ENCODE results near the gene RNASE13.
"Not testable (repeated sequence)": the region's sequence is repeated elsewhere in the genome, so short reads cannot be mapped to it uniquely, and the experiment has no call there.

Gene RNASE13

DNA sequence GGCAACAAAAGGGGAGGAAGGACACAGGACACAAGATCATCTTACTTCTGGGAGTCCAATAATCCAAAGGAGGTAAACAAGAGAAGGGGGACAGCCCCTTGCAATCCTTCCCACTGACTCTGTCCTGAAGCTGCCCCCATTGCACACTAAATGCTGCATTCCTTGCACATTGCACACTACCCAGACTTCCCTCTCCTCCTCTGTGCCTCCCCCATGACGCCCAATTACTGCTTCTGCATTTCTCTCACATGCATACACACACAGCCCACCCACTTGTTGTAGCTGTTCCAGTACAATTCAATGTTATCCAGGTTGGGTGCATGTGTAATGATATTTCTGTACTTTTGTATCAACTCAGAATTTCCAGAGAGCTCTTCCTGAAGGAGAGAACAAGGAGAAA, 15.2 kb downstream of the RNASE13 start:
- no peak for DNase-seq

DNA sequence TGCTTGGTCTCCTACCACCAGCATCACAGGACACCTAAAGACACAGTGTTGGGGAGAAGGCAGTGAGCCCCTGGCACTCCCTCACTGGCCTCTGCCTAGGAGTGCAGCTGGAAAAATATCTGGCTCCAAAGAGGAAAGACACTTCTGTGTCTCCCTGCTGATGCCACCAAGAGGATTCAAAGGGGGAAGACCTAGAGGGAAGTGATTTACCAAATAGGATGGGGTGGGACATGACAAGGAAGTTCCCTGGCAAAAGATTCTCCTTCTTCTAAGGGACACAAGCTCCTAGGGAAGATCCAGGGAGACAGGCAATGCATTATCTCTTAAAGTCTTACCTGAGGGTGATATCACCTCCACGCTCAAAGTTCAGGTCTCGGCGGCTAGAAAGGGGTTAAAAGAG, 15.8 kb downstream of the RNASE13 start:
- DNase-seq, result no peak

GRCh38 chr14:21018286-21018685, 16.3 kb downstream of the RNASE13 start:
- DNase-seq, result no peak

DNA sequence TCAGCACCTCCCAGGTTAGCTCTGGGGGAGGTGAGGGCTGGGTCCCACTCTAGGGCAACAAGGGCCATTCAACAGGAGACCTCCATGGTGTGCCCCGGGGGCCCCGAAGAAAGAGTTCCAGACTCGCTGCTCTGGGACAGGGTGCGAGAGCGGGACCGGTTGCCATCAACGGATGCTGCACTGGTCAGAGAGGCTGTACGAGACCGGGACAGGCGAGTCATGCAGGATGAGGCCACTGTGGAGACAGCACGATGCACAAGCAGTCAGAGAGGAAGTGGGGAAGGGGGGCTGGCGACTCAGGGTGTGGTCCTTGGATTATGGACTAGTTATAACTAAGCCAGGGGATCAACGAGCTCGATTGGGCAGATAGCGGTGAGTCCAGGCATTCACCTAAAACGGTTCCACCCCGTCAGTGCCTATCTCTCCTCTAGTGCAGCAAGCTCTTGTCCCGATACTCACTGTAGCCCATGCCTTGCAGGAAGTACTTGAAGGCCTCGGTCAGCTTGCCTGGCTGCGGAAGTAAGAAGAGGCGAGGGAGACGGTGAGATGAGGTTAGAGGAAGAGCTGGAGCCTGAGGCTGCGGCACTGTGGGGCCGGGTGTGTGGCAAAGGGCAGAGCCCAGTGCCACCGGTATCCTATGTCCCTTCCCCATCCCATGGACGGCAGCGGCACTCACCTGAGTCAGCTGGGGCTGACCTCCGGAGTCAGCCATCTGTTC, 16.9 kb downstream of the RNASE13 start:
- DNase-seq, result no peak

- no peak for DNase-seq
Measured at GRCh38 chr14:21016413-21017190, 18.0 kb downstream of the RNASE13 start.

DNA sequence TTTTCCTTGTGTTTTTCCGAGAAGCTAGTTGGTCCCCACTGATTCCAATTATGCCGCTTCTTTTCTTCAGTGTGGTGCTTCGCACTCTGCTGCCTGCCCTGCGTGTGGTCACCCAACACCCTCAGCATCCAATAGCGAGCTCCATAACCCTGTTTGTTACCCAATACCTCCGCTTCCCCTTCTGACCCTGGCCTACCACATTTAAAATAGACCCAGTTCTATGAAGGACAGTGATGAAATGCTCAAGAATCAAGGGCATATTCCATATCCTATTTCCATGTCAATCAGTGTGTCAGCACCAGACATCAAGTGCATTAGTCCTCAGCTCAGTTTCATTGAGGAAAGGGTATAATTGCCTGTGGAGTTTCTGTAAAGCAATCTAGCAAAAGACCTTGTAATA, 19.3 kb downstream of the RNASE13 start:
- DNase-seq, result no peak

DNA sequence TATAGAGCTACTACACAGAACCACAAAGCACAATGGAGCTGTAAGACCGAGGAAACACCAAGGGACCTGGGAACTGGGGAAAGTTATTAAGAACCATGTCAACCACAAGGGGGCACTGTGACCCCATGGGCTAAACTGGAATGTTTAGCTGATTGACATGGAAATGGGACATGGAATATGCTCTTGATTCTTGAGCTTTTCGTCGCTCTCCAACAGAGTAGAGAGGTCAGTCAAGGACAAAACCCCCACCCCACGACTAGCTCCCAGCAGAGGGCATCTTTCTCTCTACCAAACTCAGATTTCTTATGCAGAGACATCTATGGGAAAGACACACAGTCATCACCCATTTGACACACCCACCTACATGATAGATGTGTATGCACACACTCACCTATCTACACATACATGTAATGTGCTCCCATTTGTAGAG, 19.8 kb downstream of the RNASE13 start:
- DNase-seq, result peak; percentile 41 to 73 (median 62)

GRCh38 chr14:21011136-21011535, 23.5 kb downstream of the RNASE13 start:
- DNase-seq, result no peak

DNA sequence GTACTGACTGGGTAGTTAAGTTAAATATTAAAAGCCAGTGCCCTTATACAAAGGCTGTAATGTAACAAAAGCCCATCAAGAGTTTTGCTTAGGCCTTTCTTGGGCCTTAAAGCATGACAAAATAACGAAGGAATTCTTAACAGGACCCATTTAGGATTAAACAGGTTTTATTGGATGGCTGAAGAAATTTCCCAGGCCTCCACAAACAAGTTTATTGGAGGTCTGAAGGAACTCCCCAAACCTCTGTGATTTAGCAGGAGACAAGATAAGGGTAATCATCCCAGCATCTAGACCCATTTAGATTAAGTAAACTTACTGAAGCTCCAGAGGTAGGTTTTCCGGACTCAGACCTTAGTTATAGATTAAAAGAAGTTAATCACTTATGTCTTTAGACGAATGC, 24.9 kb downstream of the RNASE13 start:
- DNase-seq, result not testable (repeated sequence)

- DNase-seq, result no peak
Measured at GRCh38 chr14:21003788-21004346, 30.7 kb downstream of the RNASE13 start.

- no peak for DNase-seq
Measured at GRCh38 chr14:21001218-21001617, 33.4 kb downstream of the RNASE13 start.

DNA sequence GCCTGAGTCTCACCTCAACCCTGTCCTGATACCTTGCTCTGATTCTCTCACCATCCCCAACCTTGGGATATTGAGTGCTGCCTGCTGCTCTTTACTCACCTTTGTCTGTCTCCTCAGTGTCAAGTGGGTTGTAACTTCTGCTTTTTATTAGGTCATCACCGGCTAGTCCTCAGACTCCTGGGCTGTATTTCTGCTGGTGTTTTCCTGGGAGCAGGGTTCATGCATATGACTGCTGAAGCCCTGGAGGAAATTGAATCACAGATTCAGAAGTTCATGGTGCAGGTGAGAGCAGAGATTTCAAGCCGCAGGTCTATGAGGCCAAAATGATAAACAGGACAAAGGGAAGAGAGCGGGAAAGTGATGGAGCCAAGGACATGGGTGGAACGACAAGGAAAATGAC, 35.0 kb downstream of the RNASE13 start:
- DNase-seq, result no peak

DNA sequence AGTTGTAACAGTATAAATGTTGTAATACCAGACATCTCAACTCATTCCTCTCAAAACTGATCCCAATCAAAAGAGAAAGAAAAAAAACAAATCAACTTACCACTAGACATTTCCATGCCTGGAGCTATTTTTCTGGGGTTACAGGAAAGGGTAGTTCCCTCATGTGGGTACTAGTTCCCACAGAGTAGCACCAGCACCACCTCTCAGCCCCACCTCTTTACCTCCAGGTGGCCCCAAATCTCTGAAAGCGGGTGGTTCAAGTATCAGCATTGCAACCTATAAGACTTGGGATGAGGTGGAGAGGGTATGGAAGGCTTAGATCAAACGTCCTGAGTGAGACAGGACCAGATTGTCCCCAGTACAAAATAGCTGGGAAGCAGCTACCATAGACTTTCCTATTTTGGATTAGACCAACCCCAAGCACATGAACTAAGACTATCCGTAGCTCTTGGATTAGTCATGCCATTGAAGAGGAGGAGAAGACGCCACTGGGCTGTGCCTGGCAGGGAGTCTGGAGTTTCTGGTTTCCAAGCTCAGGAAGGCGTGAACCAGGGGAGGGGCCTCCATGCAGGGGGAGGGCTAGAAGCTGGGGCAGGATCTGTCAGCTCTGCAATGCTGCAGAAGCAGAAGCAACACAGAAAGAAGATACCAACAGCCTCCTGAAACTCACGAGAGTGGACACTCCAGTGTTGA, 35.8 kb downstream of the RNASE13 start, which contains the start of gene SLC39A2:
Gene SLC39A2, plus strand, starts transcription at position 620 of the 693 bp plus-strand sequence. CDS start 154 bp downstream, outside the sequence.
- no peak for DNase-seq

- DNase-seq, result no peak
Measured at GRCh38 chr14:20998139-20998538, 36.5 kb downstream of the RNASE13 start.

GRCh38 chr14:20997564-20997963, 37.0 kb downstream of the RNASE13 start:
- DNase-seq, result no peak

DNA sequence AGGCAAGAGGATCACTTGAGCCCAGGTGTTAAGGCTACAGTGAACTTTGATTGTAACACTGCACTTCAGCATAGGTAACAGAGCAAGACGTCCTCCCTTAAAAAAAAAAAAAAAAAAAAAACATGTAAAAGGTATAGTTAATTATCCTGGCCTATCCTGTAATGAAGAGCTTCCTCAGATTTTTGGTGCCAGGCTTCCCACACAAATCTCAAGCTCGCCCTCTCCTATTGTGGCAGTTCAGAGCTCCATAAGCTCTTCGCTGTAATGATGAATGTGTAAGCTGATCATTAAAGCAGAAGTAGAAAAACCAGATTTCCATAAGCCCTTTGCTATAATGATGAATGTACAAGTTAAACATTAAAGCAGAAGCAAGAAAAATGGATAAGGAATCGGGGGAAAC, 37.5 kb downstream of the RNASE13 start:
- no peak for DNase-seq

GRCh38 chr14:20996521-20996920, 38.1 kb downstream of the RNASE13 start:
- no peak for DNase-seq

- peak; percentile 58 to 74 (median 65) for DNase-seq
Measured at GRCh38 chr14:20989787-20990600, 44.6 kb downstream of the RNASE13 start, which contains the start of gene METTL17. Gene METTL17 (plus strand): TSS chr14:20989980. CDS start chr14:20990003, 23 bp downstream.

- DNase-seq, result no peak
Measured at GRCh38 chr14:20989471-20989786, 45.2 kb downstream of the RNASE13 start.

DNA sequence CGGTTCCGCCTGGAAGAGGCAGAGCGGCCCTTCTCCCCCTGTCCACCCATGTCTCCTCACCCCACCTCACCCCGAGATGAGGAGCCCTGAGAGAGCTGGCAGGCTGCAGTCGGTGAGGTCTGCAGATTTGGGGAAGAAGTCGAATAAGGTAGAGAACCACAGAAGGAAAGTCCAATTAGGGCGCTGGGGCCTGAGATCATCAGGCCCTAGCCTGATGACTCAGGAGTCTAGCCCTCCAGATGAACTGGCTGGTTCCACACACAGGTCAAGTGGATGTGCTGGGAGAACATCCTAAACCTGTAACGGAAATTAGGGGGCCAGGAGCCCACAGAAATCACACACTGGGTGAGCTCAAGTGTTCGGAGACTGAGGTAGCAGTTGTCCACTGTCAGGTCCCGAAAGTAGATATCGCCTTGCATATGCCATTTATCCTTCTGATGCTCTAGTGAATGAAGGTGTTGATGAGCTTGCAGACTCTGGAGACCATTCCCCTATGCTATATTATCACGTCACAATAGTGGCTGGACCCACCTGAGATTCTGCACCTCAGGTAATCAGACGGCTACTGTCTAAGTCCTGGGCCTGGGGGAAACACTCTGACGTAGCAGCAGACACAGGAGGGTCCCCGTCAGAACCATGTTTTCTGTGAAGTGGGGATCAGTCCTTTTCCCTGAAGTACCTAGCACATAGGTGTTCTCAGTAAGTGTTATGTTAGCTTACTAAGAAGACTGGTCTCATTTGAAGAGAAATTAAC, 45.7 kb downstream of the RNASE13 start:
- no peak for DNase-seq

GRCh38 chr14:20986811-20987210, 47.8 kb downstream of the RNASE13 start:
- DNase-seq, result no peak

DNA sequence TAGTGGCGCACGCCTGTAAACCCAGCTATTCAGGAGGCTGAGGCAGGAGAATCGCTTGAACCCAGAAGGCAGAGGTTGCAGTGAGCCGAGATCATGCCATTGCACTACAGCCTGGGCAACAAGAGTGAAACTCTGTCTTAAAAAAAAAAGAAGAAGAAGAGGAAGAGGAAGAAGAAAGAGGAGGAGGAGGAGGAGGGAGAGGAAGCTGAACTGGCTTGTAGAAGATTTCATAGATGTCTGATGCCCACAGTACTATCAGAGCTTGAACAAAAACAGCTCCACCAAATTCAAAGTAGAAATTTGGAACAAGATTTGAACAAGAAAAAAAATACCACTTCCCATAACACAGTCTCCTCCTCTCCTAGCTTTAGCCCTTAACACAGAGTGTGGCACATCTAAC, 49.0 kb downstream of the RNASE13 start:
- not testable (repeated sequence) for DNase-seq
